Fibroblast of lung (primary cell): ENCODE measurements around the gene PUSL1. TPM values are rescaled to one million over a fixed set of nuclear protein-coding genes. Genes with fewer than 3 reads are reported as not detected.

Experiments used
- DNase-seq, 2 donors: peaks; one replicate each; pipeline versions ENCODE4 v3.0.0 to v3.0.0-alpha.2; 2010; ENCODE audit warnings: low read depth in 2 of 2
- H2AFZ ChIP-seq: 2 replicates; pipeline ENCODE4 v1.5.1; 2012; ENCODE audit warnings: low read length, control low read depth, inconsistent platforms
- H3K27ac ChIP-seq: 2 replicates; pipeline ENCODE4 v1.5.1; 2011; ENCODE audit warnings: low read length, control low read depth; ENCODE audit not compliant: insufficient read depth
- H3K27me3 ChIP-seq: 2 replicates; pipeline ENCODE4 v1.5.1; 2011; ENCODE audit warnings: mild to moderate bottlenecking, low read length; ENCODE audit not compliant: control insufficient read depth, insufficient read depth
- H3K36me3 ChIP-seq: 2 replicates; pipeline ENCODE4 v1.5.1; 2011; ENCODE audit warnings: low read length; ENCODE audit not compliant: control insufficient read depth, insufficient read depth
- H3K4me1 ChIP-seq: 2 replicates; pipeline ENCODE4 v1.5.1; 2011; ENCODE audit warnings: low read length; ENCODE audit not compliant: control insufficient read depth, insufficient read depth; ENCODE audit errors: extremely low read depth
- H3K4me2 ChIP-seq: 2 replicates; pipeline ENCODE4 v1.5.1; 2011; ENCODE audit warnings: low read length, control low read depth; ENCODE audit not compliant: insufficient read depth; ENCODE audit errors: extremely low read depth
- H3K4me3 ChIP-seq, 4 experiments: fragments of 200-600 bp in 1 of 4; sonication (generic) in 1 of 4; replicated peaks in 1 of 4; 2 replicates each; pipeline ENCODE4 v1.5.1; 2011 to 2016; ENCODE audit warnings: low read length in 4 of 4, low read depth in 3 of 4, mild to moderate bottlenecking in 3 of 4, control low read depth in 2 of 4, inconsistent platforms in 1 of 4, mixed read lengths in 1 of 4; ENCODE audit not compliant: insufficient read depth in 1 of 4; ENCODE audit errors: control extremely low read depth in 1 of 4
- H3K79me2 ChIP-seq: 2 replicates; pipeline ENCODE4 v1.5.1; 2012; ENCODE audit warnings: mild to moderate bottlenecking, low read length, inconsistent platforms; ENCODE audit not compliant: control insufficient read depth, insufficient read depth
- H3K9ac ChIP-seq: 2 replicates; pipeline ENCODE4 v1.5.1; 2011; ENCODE audit warnings: mild to moderate bottlenecking, low read length, control low read depth; ENCODE audit not compliant: insufficient read depth
- H3K9me3 ChIP-seq: 2 replicates; pipeline ENCODE4 v1.5.1; 2012; ENCODE audit warnings: low read depth, low read length; ENCODE audit not compliant: control insufficient read depth, insufficient read depth
- H4K20me1 ChIP-seq: 2 replicates; pipeline ENCODE4 v1.5.1; 2011; ENCODE audit warnings: low read length; ENCODE audit not compliant: control insufficient read depth, insufficient read depth; ENCODE audit errors: extremely low read depth
- EZH2 ChIP-seq: IDR thresholded peaks from 2 replicates; pipeline ENCODE4 v1.5.1; 2012; ENCODE audit warnings: low read length, control low read depth, mild to moderate bottlenecking; ENCODE audit errors: missing control alignments
- polyA plus RNA-seq, 2 donors: library from polyadenylated mRNA; depleted of rRNA in 1 of 2; stranded (reverse) in 1 of 2; unstranded in 1 of 2; fragments of >200 nt; gene quantifications; 2 replicates each; pipeline ENCODE4 v1.2.1, GENCODE V29; 2011 to 2012; ENCODE audit warnings: missing spikeins in 1 of 2
- total RNA-seq: library from RNA; depleted of rRNA; stranded (reverse); fragments of >200 nt; gene quantifications from 2 replicates; pipeline ENCODE4 v1.2.1, GENCODE V29; 2014
- TF ChIP-seq, protein P1 (sequence below), 2 donors: IDR thresholded peaks in 1 of 2; conservative IDR thresholded peaks in 1 of 2; 1 replicate in 1 of 2; 2 replicates in 1 of 2; pipeline ENCODE4 v1.5.1; 2011 to 2012; ENCODE audit warnings: low read length in 2 of 2, control low read depth in 1 of 2, inconsistent platforms in 1 of 2, low read depth in 1 of 2, mild to moderate bottlenecking in 1 of 2

PUSL1 gene
- total and polyA plus RNA-seq, 2 donors (not counting 1 experiment from before 2014, with no cell fraction given): 7.1 to 12.7 TPM

GRCh38 chr1:1358433-1359271 lies 50.3 kb downstream of the PUSL1 start, which contains the start of gene MXRA8:
TSS of gene MXRA8 (minus strand) at chr1:1358555. CDS start at chr1:1358504, 51 bp downstream.
- Histone ChIP-seq H3K36me3 (peaks cover 13% of the 10 kb centered on the region), H3K4me3 (peak within 1 kb of the TSS; percentile 91 to 98 (median 97)), H2AFZ (no peak within 1 kb of the TSS), H3K4me2 (peak within 1 kb of the TSS; percentile 87), H3K27ac (peak within 1 kb of the TSS; percentile 96), H3K4me1 (peaks cover 35% of the 10 kb centered on the region), H3K9ac (peak within 1 kb of the TSS; percentile 92), H3K27me3 (no peaks in the 10 kb centered on the region), H3K79me2 (peaks cover 45% of the 10 kb centered on the region), H3K9me3 (no peaks in the 10 kb centered on the region), H4K20me1 (no peaks in the 10 kb centered on the region)
- TF ChIP-seq, protein P1, sequence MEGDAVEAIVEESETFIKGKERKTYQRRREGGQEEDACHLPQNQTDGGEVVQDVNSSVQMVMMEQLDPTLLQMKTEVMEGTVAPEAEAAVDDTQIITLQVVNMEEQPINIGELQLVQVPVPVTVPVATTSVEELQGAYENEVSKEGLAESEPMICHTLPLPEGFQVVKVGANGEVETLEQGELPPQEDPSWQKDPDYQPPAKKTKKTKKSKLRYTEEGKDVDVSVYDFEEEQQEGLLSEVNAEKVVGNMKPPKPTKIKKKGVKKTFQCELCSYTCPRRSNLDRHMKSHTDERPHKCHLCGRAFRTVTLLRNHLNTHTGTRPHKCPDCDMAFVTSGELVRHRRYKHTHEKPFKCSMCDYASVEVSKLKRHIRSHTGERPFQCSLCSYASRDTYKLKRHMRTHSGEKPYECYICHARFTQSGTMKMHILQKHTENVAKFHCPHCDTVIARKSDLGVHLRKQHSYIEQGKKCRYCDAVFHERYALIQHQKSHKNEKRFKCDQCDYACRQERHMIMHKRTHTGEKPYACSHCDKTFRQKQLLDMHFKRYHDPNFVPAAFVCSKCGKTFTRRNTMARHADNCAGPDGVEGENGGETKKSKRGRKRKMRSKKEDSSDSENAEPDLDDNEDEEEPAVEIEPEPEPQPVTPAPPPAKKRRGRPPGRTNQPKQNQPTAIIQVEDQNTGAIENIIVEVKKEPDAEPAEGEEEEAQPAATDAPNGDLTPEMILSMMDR (conservative IDR thresholded peaks at IDR 0.05 in 1 of 2, IDR thresholded peaks at IDR 0.05 in 1 of 2; ENCODE audit: low read depth in 1 of 2, low read length in 2 of 2): no peak
- no peak for TF ChIP-seq EZH2
- peak; percentile 88 to 96 for DNase-seq

GRCh38 chr1:1359308-1359663 lies 50.9 kb downstream of the PUSL1 start:
- peak overlapping the region; percentile 87 for H3K4me2 ChIP-seq
- peaks cover 39% of the 10 kb centered on the region for H3K79me2 ChIP-seq
- DNase-seq: peak; percentile 87 to 90
- no peak overlapping the region for H2AFZ ChIP-seq
- peak overlapping the region; percentile 96 for H3K27ac ChIP-seq
- no peaks in the 10 kb centered on the region for H4K20me1 ChIP-seq
- H3K9me3 ChIP-seq: no peaks in the 10 kb centered on the region
- peaks cover 32% of the 10 kb centered on the region for H3K4me1 ChIP-seq
- peak overlapping the region in 2 of 4 experiments; percentile 97 to 98 for H3K4me3 ChIP-seq
- peaks cover 6% of the 10 kb centered on the region for H3K36me3 ChIP-seq
- no peak for TF ChIP-seq EZH2
- TF ChIP-seq, protein P1 (conservative IDR thresholded peaks at IDR 0.05 in 1 of 2, IDR thresholded peaks at IDR 0.05 in 1 of 2; ENCODE audit: low read depth in 1 of 2, low read length in 2 of 2): no peak
- no peaks in the 10 kb centered on the region for H3K27me3 ChIP-seq
- peak overlapping the region; percentile 92 for H3K9ac ChIP-seq

GRCh38 chr1:1359664-1360468 lies 51.5 kb downstream of the PUSL1 start:
- Histone ChIP-seq H3K9ac (peak overlapping the region; percentile 65), H3K9me3 (no peaks in the 10 kb centered on the region), H3K4me2 (peak overlapping the region; percentile 87), H3K4me3 (peak overlapping the region in 1 of 4 experiments; percentile 98), H3K27me3 (no peaks in the 10 kb centered on the region), H3K79me2 (peaks cover 33% of the 10 kb centered on the region), H3K36me3 (peaks cover under 1% of the 10 kb centered on the region), H4K20me1 (no peaks in the 10 kb centered on the region), H3K4me1 (peaks cover 32% of the 10 kb centered on the region), H2AFZ (no peak overlapping the region), H3K27ac (peak overlapping the region; percentile 96)
- TF ChIP-seq, protein P1 (conservative IDR thresholded peaks at IDR 0.05 in 1 of 2, IDR thresholded peaks at IDR 0.05 in 1 of 2; ENCODE audit: low read depth in 1 of 2, low read length in 2 of 2): no peak
- TF ChIP-seq EZH2: no peak
- DNase-seq: peak; percentile 64 to 86
